Effector memory CD8-positive, alpha-beta T cell (primary cell): ENCODE measurements around the gene CDC42EP1.
"Not testable (repeated sequence)": the region's sequence is repeated elsewhere in the genome, so short reads cannot be mapped to it uniquely, and the experiment has no call there.

Source experiments
- ATAC-seq: fragments of 150-1000 bp; cut with Tn5 transposase; replicated peaks from 2 replicates; pipeline ENCODE4 v1.10.0; 2021; ENCODE audit warnings: mild to moderate bottlenecking, moderate library complexity
- DNase-seq, 3 experiments: peaks; one replicate each; pipeline ENCODE4 v3.0.0; 2021
- H3K27ac Mint-ChIP-seq, 2 donors: one replicate each; pipeline ENCODE4 v1.8.0; 2022; ENCODE audit warnings: mild to moderate bottlenecking in 2 of 2, mixed read lengths in 2 of 2, moderate library complexity in 2 of 2
- H3K27me3 Mint-ChIP-seq, 2 donors: one replicate each; pipeline ENCODE4 v1.8.0; 2022; ENCODE audit warnings: mixed read lengths in 2 of 2
- H3K36me3 Mint-ChIP-seq: one replicate; pipeline ENCODE4 v1.8.0; 2022; ENCODE audit warnings: mild to moderate bottlenecking, moderate library complexity, mixed read lengths; ENCODE audit not compliant: insufficient read depth
- H3K4me1 Mint-ChIP-seq, 2 donors: one replicate each; pipeline ENCODE4 v1.8.0; 2022; ENCODE audit warnings: low read depth in 2 of 2, mixed read lengths in 2 of 2
- H3K4me3 Mint-ChIP-seq, 2 donors: one replicate each; pipeline ENCODE4 v1.8.0; 2022; ENCODE audit warnings: mild to moderate bottlenecking in 2 of 2, mixed read lengths in 2 of 2, moderate library complexity in 2 of 2
- H3K9me3 Mint-ChIP-seq, 2 donors: one replicate each; pipeline ENCODE4 v1.8.0; 2022; ENCODE audit warnings: mixed read lengths in 2 of 2

The CDC42EP1 gene

GRCh38 chr22:37609240-37610152 lies 49.2 kb downstream of the CDC42EP1 start:
- peaks cover 28% of the 10 kb centered on the region for H3K36me3 Mint-ChIP-seq
- no peaks in the 10 kb centered on the region for H3K27me3 Mint-ChIP-seq
- H3K4me3 Mint-ChIP-seq = peak overlapping the region; percentile 86 to 90
- ATAC-seq (no peak), DNase-seq (no peak)
- no peaks in the 10 kb centered on the region for H3K9me3 Mint-ChIP-seq
- H3K4me1 Mint-ChIP-seq = peaks cover 30 to 42% of the 10 kb centered on the region in 2 donors
- H3K27ac Mint-ChIP-seq = peak overlapping the region; percentile 90 to 96

DNA sequence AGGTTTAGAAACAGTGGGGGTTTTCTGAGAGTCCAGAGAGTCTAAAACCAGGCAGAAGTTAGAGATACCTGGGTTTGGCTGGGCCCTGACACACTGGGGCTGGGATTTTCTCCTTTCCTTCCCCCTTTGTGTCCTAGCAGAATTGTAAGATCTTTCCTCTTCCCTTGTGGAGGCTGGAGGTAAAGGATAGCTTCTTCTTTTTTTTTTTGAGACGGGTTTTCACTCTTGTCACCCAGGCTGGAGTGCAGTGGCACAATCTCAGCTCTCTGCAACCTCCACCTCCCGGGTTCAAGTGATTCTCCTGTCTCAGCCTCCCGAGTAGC lies 49.8 kb downstream of the CDC42EP1 start:
- peak overlapping the region; percentile 86 to 90 for H3K4me3 Mint-ChIP-seq
- peaks cover 31% of the 10 kb centered on the region for H3K36me3 Mint-ChIP-seq

GRCh38 chr22:37610480-37611129 lies 50.3 kb downstream of the CDC42EP1 start:
- Mint-ChIP-seq H3K27ac (peak overlapping the region in 1 of 2 donors; percentile 73), H3K9me3 (no peaks in the 10 kb centered on the region), H3K36me3 (peaks cover 30% of the 10 kb centered on the region), H3K27me3 (no peaks in the 10 kb centered on the region), H3K4me1 (peaks cover 19 to 32% of the 10 kb centered on the region in 2 donors), H3K4me3 (peak overlapping the region; percentile 86 to 90)
- DNase-seq = no peak
- no peak for ATAC-seq

More for the DNA sequence above, 49.8 kb downstream of the CDC42EP1 start:
- ATAC-seq, H3K9me3 Mint-ChIP-seq, H3K27me3 Mint-ChIP-seq, DNase-seq: not testable (repeated sequence)
- Mint-ChIP-seq H3K27ac (peak overlapping the region; percentile 90 to 96), H3K4me1 (peaks cover 24 to 37% of the 10 kb centered on the region in 2 donors)

- Mint-ChIP-seq H3K4me3 (no peak overlapping the region), H3K27me3 (no peaks in the 10 kb centered on the region), H3K27ac (peak overlapping the region in 1 of 2 donors; percentile 73), H3K9me3 (no peaks in the 10 kb centered on the region), H3K4me1 (peaks cover 17 to 29% of the 10 kb centered on the region in 2 donors), H3K36me3 (peaks cover 31% of the 10 kb centered on the region)
- ATAC-seq (no peak), DNase-seq (no peak)
These were observed 50.9 kb downstream of the CDC42EP1 start for GRCh38 chr22:37611207-37611606.

- ATAC-seq = no peak
- H3K4me3 Mint-ChIP-seq = no peak overlapping the region
- peaks cover 0 to 2% of the 10 kb centered on the region in 2 donors for H3K4me1 Mint-ChIP-seq
- H3K36me3 Mint-ChIP-seq = peaks cover 47% of the 10 kb centered on the region
- DNase-seq = no peak
- no peaks in the 10 kb centered on the region for H3K9me3 Mint-ChIP-seq
- H3K27me3 Mint-ChIP-seq = no peaks in the 10 kb centered on the region
- H3K27ac Mint-ChIP-seq = no peak overlapping the region
These were observed 56.2 kb downstream of the CDC42EP1 start for GRCh38 chr22:37616201-37617083.

GRCh38 chr22:37617431-37617830 lies 57.2 kb downstream of the CDC42EP1 start:
- ATAC-seq (no peak), DNase-seq (no peak)
- H3K27ac Mint-ChIP-seq = no peak overlapping the region
- no peaks in the 10 kb centered on the region for H3K27me3 Mint-ChIP-seq
- H3K4me3 Mint-ChIP-seq = no peak overlapping the region
- H3K4me1 Mint-ChIP-seq = peaks cover 0 to 2% of the 10 kb centered on the region in 2 donors
- H3K9me3 Mint-ChIP-seq = no peaks in the 10 kb centered on the region
- peaks cover 45% of the 10 kb centered on the region for H3K36me3 Mint-ChIP-seq

- H3K4me1 Mint-ChIP-seq = peaks cover 0 to 2% of the 10 kb centered on the region in 2 donors
- no peaks in the 10 kb centered on the region for H3K9me3 Mint-ChIP-seq
- no peak overlapping the region for H3K27ac Mint-ChIP-seq
- no peak for ATAC-seq
- no peaks in the 10 kb centered on the region for H3K27me3 Mint-ChIP-seq
- H3K36me3 Mint-ChIP-seq = peaks cover 40% of the 10 kb centered on the region
- no peak for DNase-seq
- no peak overlapping the region for H3K4me3 Mint-ChIP-seq
These were observed 57.9 kb downstream of the CDC42EP1 start for GRCh38 chr22:37618072-37618656.

GRCh38 chr22:37618674-37619073 lies 58.4 kb downstream of the CDC42EP1 start:
- no peak overlapping the region for H3K27ac Mint-ChIP-seq
- ATAC-seq (no peak), DNase-seq (no peak)
- peaks cover 42% of the 10 kb centered on the region for H3K36me3 Mint-ChIP-seq
- H3K27me3 Mint-ChIP-seq = no peaks in the 10 kb centered on the region
- H3K9me3 Mint-ChIP-seq = no peaks in the 10 kb centered on the region
- no peak overlapping the region for H3K4me3 Mint-ChIP-seq
- H3K4me1 Mint-ChIP-seq = peaks cover 2 to 3% of the 10 kb centered on the region in 2 donors
